ENCODE data around the gene EDEM3. TPM values are rescaled to one million over a fixed set of nuclear protein-coding genes. Genes with fewer than 3 reads are reported as not detected.

The EDEM3 gene
- polyA plus RNA-seq, 2 of the 4 experiments (the other 2 are of a cell fraction): 10.5 to 24.2 TPM

DNA sequence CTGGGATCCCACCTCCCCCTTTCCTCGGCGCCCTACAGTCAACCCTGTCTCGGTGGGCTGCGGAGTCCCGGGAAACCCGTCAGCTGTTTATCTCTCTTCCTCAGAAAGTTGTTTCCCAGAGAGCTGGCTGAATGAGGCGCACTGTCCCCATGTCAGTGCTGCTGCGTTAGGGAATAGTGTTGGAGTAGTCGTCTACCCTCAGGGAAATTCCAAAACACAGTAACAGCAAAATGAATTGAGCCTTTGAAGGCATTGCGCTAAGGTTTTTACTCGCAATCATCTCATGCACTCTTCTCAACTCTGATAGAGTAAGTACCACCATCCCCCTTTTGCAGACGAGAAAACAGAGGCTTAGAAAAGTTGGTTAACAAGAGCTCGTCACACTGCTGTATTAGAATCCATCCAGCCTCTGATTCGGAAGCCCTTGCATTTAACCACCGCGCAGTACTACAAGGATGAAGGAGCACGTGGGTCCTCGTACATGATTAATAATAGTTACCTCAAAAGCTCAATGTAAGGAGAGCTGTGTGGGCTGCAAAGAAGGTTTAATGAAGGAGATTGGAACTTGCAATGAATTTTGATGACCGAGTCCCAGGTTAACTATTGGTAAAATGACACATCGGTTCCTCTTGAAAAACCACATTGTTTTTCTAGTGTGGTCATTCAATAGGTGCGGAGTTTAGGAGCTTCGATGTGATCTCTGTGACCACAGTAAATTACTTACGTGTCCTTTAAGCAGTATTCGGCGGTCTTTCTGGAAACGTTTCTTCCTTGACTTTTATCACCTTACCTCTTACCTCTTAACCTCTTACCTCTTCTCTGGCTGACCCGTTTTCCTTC lies 788 bp upstream of the EDEM3 start:
- ChIA-PET POLR2A (interaction anchor here (0.8 to 1.9 kb wide), 4 partner anchors 9 to 180 kb away, joined by 3 to 9 read pairs (median 5); no protein-coding TSS in a partner anchor), CTCF (interaction anchor here (0.6 to 0.9 kb wide), 2 partner anchors 33 to 50 kb away, joined by 3 to 4 read pairs; no protein-coding TSS in a partner anchor)
- peak; percentile 7 to 22 for DNase-seq (ENCODE audit: low read depth in 1 of 2, low spot score in 1 of 2)
- ATAC-seq: peak; percentile 8 to 43; a peak in 5 of 6 replicates
- peak overlapping the region; percentile 70 to 81 for H3K27ac ChIP-seq
- peak overlapping the region; percentile 54 for H3K4me3 ChIP-seq
- H3K9me3 ChIP-seq: no peaks in the 10 kb centered on the region
- WGBS (ENCODE audit: missing lambda C conversion rate): 1% methylated on average over 27 of the region's 27 CpGs
- H3K4me2 ChIP-seq: peak overlapping the region; percentile 70
- TF ChIP-seq, protein P1, sequence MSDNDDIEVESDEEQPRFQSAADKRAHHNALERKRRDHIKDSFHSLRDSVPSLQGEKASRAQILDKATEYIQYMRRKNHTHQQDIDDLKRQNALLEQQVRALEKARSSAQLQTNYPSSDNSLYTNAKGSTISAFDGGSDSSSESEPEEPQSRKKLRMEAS (IDR thresholded peaks at IDR 0.05): peak; percentile 39; the same call in 1 of the 2 replicates
- TF ChIP-seq RFX5 (IDR thresholded peaks at IDR 0.05) (0 out of 2 replicates have a peak, but pooled peaks have one; percentile 11), CBX8 (IDR thresholded peaks at IDR 0.05) (no peak), RAD21 (conservative IDR thresholded peaks at IDR 0.05 in 1 of 2, IDR thresholded peaks at IDR 0.05 in 1 of 2) (0 out of 5 replicates have a peak, but pooled peaks of 1 of the 2 experiments have one; percentile 8), POLR2A (IDR thresholded peaks at IDR 0.05; ENCODE audit: low read length) (peak; percentile 65), KDM1A (IDR thresholded peaks at IDR 0.05; ENCODE audit: low read depth) (peak; percentile 86; the same call in 1 of the 2 replicates), EP300 (IDR thresholded peaks at IDR 0.05) (no peak), KDM5A (IDR thresholded peaks at IDR 0.05) (no peak), SREBF2 (IDR thresholded peaks at IDR 0.05) (no peak)
- TF ChIP-seq, protein P2, sequence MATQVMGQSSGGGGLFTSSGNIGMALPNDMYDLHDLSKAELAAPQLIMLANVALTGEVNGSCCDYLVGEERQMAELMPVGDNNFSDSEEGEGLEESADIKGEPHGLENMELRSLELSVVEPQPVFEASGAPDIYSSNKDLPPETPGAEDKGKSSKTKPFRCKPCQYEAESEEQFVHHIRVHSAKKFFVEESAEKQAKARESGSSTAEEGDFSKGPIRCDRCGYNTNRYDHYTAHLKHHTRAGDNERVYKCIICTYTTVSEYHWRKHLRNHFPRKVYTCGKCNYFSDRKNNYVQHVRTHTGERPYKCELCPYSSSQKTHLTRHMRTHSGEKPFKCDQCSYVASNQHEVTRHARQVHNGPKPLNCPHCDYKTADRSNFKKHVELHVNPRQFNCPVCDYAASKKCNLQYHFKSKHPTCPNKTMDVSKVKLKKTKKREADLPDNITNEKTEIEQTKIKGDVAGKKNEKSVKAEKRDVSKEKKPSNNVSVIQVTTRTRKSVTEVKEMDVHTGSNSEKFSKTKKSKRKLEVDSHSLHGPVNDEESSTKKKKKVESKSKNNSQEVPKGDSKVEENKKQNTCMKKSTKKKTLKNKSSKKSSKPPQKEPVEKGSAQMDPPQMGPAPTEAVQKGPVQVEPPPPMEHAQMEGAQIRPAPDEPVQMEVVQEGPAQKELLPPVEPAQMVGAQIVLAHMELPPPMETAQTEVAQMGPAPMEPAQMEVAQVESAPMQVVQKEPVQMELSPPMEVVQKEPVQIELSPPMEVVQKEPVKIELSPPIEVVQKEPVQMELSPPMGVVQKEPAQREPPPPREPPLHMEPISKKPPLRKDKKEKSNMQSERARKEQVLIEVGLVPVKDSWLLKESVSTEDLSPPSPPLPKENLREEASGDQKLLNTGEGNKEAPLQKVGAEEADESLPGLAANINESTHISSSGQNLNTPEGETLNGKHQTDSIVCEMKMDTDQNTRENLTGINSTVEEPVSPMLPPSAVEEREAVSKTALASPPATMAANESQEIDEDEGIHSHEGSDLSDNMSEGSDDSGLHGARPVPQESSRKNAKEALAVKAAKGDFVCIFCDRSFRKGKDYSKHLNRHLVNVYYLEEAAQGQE (IDR thresholded peaks at IDR 0.05): peak; percentile 7; the same call in 1 of the 2 replicates
- no peak for FAIRE-seq
- H3K4me1 ChIP-seq: peaks cover 21% of the 10 kb centered on the region; the same call in 2 of the 3 replicates

DNA sequence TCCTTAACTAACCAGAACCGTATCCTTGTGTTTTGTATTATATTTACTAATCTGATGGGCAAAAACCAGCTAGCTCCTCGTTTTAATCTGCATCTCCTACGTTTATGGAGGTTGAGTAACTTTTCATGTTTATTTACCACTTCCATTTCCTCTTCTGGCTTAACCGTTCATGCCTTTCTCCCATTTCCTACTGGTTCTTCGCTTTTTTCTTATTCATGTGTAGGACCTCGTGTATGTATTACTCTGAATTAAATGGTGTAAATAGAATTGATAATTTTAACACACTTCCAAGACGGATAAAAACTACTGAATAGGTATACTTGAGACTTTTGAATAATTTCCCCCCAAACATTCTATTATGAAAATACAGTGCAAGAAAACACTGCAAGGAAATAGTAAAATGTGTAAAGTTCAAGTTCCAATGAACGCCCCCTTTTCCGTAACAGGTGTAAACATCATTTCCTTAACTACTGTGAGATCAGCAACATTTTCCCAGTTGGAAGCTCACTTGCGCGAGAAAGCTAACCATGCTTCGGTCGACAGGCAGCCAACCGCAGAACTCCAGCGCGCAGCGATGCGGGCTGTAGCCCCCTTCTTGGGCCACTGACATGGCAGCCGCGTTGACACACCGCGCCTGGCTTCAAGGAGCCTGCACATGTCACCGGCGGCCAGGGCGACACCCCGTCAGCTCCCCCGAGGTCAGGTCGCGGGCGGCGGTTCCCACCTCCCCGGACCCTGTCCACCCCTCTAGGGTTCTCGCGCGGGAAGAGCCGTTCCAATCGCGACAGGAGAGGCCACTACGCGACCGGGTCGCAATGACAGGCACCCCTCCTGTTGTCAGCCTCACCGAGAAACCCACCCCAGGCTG lies 816 bp downstream of the EDEM3 start:
- no peaks in the 10 kb centered on the region for H3K9me3 ChIP-seq
- ChIA-PET POLR2A (interaction anchor here (0.8 to 1.9 kb wide), 3 partner anchors 10 to 182 kb away, joined by 4 to 6 read pairs (median 5); no protein-coding TSS in a partner anchor), CTCF (interaction anchor here (0.9 to 1.0 kb wide), 2 partner anchors 33 to 40 kb away, joined by 3 to 4 read pairs; no protein-coding TSS in a partner anchor)
- peak overlapping the region; percentile 96 for H3K4me3 ChIP-seq
- FAIRE-seq (no peak), DNase-seq (ENCODE audit: low read depth in 1 of 2, low spot score in 1 of 2) (peak in 1 of 2 experiments; percentile 21), ATAC-seq (peak; percentile 31 to 45)
- peak overlapping the region; percentile 86 for H3K4me2 ChIP-seq
- 3% methylated on average over 26 of the region's 43 CpGs for WGBS (ENCODE audit: missing lambda C conversion rate)
- H3K4me1 ChIP-seq: peaks cover 14% of the 10 kb centered on the region; the same call in 2 of the 3 replicates
- H3K27ac ChIP-seq: peak overlapping the region; percentile 90 to 93
- TF ChIP-seq MAZ (IDR thresholded peaks at IDR 0.05; ENCODE audit: borderline replicate concordance, low read depth, low read length) (no peak), FOXS1 (CRISPR knock-in tag; IDR thresholded peaks at IDR 0.05) (no peak), HOXB13 (CRISPR knock-in tag; IDR thresholded peaks at IDR 0.05; ENCODE audit: low read depth) (no peak), SMC3 (IDR thresholded peaks at IDR 0.05) (no peak)
- TF ChIP-seq, protein P1 (IDR thresholded peaks at IDR 0.05): peak; percentile 61; the same call in 1 of the 2 replicates

DNA sequence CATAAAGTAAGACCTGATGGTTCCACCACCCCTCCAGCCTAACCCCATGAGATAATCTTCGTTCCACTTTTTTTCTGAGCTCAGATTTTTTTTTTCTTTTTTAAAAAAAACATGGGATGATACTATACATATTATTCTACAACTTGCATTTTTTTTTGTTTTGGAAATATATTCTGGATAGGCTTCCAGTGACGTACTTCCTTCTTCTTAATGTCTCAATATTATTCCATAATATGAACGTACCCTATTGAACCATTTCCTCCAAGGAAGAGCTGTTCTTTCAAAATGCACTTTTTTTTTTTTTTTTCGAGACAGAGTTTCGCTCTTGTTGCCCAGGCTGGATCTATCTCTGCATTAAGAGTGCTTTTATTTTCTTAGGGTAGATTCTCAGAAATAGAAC lies 1.5 kb downstream of the EDEM3 start:
- no peaks in the 10 kb centered on the region for H3K9me3 ChIP-seq
- peak overlapping the region; percentile 96; the same call in 2 of the 3 replicates for H3K4me3 ChIP-seq
- no peak for ATAC-seq
- H3K4me2 ChIP-seq: peak overlapping the region; percentile 86
- H3K27ac ChIP-seq: no peak overlapping the region
- ChIA-PET CTCF (no interaction called here), POLR2A (no interaction called here)
- no peak for FAIRE-seq
- 83% methylated on average over 5 of the region's 5 CpGs for whole genome bisulfite sequencing (ENCODE audit: missing lambda C conversion rate)
- DNase-seq (ENCODE audit: low read depth in 1 of 2, low spot score in 1 of 2): no peak
- peaks cover 13% of the 10 kb centered on the region; the same call in 2 of the 3 replicates for H3K4me1 ChIP-seq
- TF ChIP-seq ZFP36 (IDR thresholded peaks at IDR 0.05; ENCODE audit: borderline replicate concordance, partially characterized antibody) (no peak), FOSB (CRISPR knock-in tag; IDR thresholded peaks at IDR 0.05) (no peak), MYC (IDR thresholded peaks at IDR 0.05; ENCODE audit: borderline replicate concordance, low read length) (no peak), EHF (CRISPR knock-in tag; IDR thresholded peaks at IDR 0.05) (no peak), POLR2AphosphoS2 (conservative IDR thresholded peaks at IDR 0.05; ENCODE audit: low read length) (no peak), MAFK (IDR thresholded peaks at IDR 0.05; ENCODE audit: partially characterized antibody) (no peak), ZSCAN20 (CRISPR knock-in tag; IDR thresholded peaks at IDR 0.05) (no peak), ZNF302 (CRISPR knock-in tag; IDR thresholded peaks at IDR 0.05) (no peak)
- TF ChIP-seq, protein P2 (IDR thresholded peaks at IDR 0.05): no peak

Data from A549 (cell line).